Astrocyte of the spinal cord (primary cell): Measurements from ENCODE around the gene ENPP3.

Experiments
- DNase-seq: peaks from one replicate; pipeline ENCODE4 v3.0.0; 2011; ENCODE audit warnings: low read depth, low spot score
- H3K4me3 ChIP-seq: 2 replicates; pipeline ENCODE4 v1.5.1; 2011; ENCODE audit warnings: low read depth, mild to moderate bottlenecking, low read length, moderate library complexity
- CTCF ChIP-seq: IDR thresholded peaks from 2 replicates; pipeline ENCODE4 v1.5.1; 2012; ENCODE audit warnings: low read depth, mild to moderate bottlenecking, low read length, inconsistent platforms
- in situ Hi-C: cut with HindIII; loops from 2 replicates; pipeline ENCODE4 v1.10.0; 2017; ENCODE audit warnings: low sequenced_read_pairs

Gene ENPP3

GRCh38 chr6:131729550-131729949, 92.4 kb downstream of the ENPP3 start:
- no peak for TF ChIP-seq CTCF
- in situ Hi-C loops: no loop called here

GRCh38 chr6:131730264-131730663, 93.2 kb downstream of the ENPP3 start:
- no peak overlapping the region for H3K4me3 ChIP-seq
- no peak for DNase-seq
- no peak for TF ChIP-seq CTCF
- in situ Hi-C loops: no loop called here

More at GRCh38 chr6:131729550-131729949, 92.4 kb downstream of the ENPP3 start:
- no peak overlapping the region for H3K4me3 ChIP-seq
- no peak for DNase-seq

GRCh38 chr6:131731224-131731623, 94.1 kb downstream of the ENPP3 start:
- TF ChIP-seq CTCF: no peak
- H3K4me3 ChIP-seq: no peak overlapping the region
- in situ Hi-C loops: no loop called here
- DNase-seq: no peak

DNA sequence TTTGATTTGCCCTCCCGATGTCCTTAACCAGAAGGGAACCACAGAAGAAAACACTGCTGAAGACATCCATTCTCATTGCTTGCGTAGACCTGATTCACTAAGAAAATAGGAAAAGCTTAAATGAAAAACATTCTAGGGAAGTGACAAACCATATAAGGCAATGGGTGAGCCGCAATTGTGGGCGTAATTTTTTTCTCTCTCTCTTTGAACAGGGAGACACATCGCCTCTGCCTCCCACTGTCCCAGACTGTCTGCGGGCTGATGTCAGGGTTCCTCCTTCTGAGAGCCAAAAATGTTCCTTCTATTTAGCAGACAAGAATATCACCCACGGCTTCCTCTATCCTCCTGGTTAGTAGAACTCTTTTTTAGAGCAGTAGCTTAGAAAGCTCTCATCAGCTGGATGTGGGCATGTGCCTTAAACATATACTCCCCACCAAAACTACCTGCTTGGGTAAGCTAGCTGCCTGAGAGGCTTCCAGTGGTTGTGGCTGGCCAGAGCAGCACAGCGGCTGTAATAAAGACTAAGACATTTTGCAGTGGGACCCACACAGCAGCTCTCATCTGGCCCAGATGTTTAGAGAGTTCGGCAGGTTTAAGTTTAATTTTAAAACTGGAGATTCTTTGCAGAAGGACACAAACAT, 96.4 kb downstream of the ENPP3 start:
- in situ Hi-C loops: no loop called here
- no peak overlapping the region for H3K4me3 ChIP-seq
- peak; percentile 96 for DNase-seq
- no peak for TF ChIP-seq CTCF

GRCh38 chr6:131736003-131736596, 99.0 kb downstream of the ENPP3 start:
- TF ChIP-seq CTCF: no peak
- in situ Hi-C loops: no loop called here
- H3K4me3 ChIP-seq: no peak overlapping the region
- DNase-seq: no peak

DNA sequence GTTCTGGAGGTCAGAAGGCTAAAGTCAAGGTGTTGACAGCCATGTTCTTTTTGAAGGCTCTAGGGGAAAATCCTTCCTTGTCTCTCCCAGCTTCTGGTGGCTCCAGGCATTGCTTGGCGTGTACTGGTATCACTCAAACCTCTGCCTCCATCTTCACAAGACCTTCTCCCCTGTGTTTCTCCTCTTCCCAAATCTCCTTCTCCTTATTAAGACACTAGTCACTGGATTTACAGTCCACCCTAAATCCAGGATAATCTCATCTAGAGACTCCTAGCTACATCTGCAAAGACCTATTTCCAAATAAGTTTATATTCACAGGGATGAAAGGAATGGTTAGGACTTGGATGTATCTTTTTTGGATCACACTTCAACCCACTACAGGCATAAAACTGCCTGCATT, 99.7 kb downstream of the ENPP3 start:
- no peak for TF ChIP-seq CTCF
- DNase-seq: no peak
- in situ Hi-C loops: no loop called here
- no peak overlapping the region for H3K4me3 ChIP-seq
